ENCODE results near the gene IRS2. TPM values are rescaled to one million over a fixed set of nuclear protein-coding genes. Genes with fewer than 3 reads are reported as not detected.

Gene IRS2
- total RNA-seq, 1 experiment from 2014 or later: 5.9 TPM

- ChIA-PET CTCF (no interaction called here), POLR2A (no interaction called here)
- Histone ChIP-seq H3K4me1 (ENCODE audit: control insufficient read depth, insufficient read depth, low read length) (no peaks in the 10 kb centered on the region; the same call in 1 of the 2 replicates), H3K36me3 (ENCODE audit: control insufficient read depth, insufficient read depth, low read length) (no peaks in the 10 kb centered on the region), H3K27me3 (ENCODE audit: control insufficient read depth, insufficient read depth, low read length) (no peaks in the 10 kb centered on the region), H3K9me3 (ENCODE audit: control insufficient read depth, insufficient read depth, low read depth, low read length) (no peaks in the 10 kb centered on the region), H3K4me3 (ENCODE audit: low read depth in 2 of 2, low read length in 2 of 2) (no peak overlapping the region), H3K27ac (ENCODE audit: low read length) (no peak overlapping the region)
- ATAC-seq (no peak), DNase-seq (ENCODE audit: low read depth, low spot score) (no peak)
- intact Hi-C loops (cut with micrococcal nuclease; ENCODE audit: unreplicated experiment) (no loop called here), in situ Hi-C loops (cut with HindIII; ENCODE audit: low pct_unique_long_range_greater_than_20kb, low sequenced_read_pairs) (no loop called here)
- BruUV-seq (replicated peaks): no TSS peak
- no peak for TF ChIP-seq TCF7L2 (IDR thresholded peaks at IDR 0.05; ENCODE audit: low read depth, low read length)
- TF ChIP-seq CTCF (IDR thresholded peaks at IDR 0.05): peak; percentile 61
- no peak for TF ChIP-seq SIN3A (IDR thresholded peaks at IDR 0.05; ENCODE audit: borderline replicate concordance, insufficient read depth, low read depth, low read length)
- TF ChIP-seq POLR2AphosphoS5 (IDR thresholded peaks at IDR 0.05; ENCODE audit: low read depth, low read length): no peak
- TF ChIP-seq REST (IDR thresholded peaks at IDR 0.05; ENCODE audit: insufficient read depth in 1 of 2, low read depth in 2 of 2, low read length in 1 of 2): no peak
Observed at GRCh38 chr13:109790942-109791605, 4.7 kb upstream of the IRS2 start.

- intact Hi-C loops (cut with micrococcal nuclease; ENCODE audit: unreplicated experiment) (no loop called here), in situ Hi-C loops (cut with HindIII; ENCODE audit: low pct_unique_long_range_greater_than_20kb, low sequenced_read_pairs) (no loop called here)
- H3K4me1 ChIP-seq (ENCODE audit: control insufficient read depth, insufficient read depth, low read length): no peaks in the 10 kb centered on the region; the same call in 1 of the 2 replicates
- no TSS peak for BruUV-seq (replicated peaks)
- DNase-seq (ENCODE audit: low read depth, low spot score): no peak
- H3K9me3 ChIP-seq (ENCODE audit: control insufficient read depth, insufficient read depth, low read depth, low read length): no peaks in the 10 kb centered on the region
- POLR2A ChIA-PET: no interaction called here
- CTCF ChIA-PET: no interaction called here
- H3K4me3 ChIP-seq (ENCODE audit: low read depth in 2 of 2, low read length in 2 of 2): no peak overlapping the region
- no peaks in the 10 kb centered on the region for H3K27me3 ChIP-seq (ENCODE audit: control insufficient read depth, insufficient read depth, low read length)
- no peaks in the 10 kb centered on the region for H3K36me3 ChIP-seq (ENCODE audit: control insufficient read depth, insufficient read depth, low read length)
- no peak for ATAC-seq
- TF ChIP-seq CTCF (IDR thresholded peaks at IDR 0.05) (no peak), SIN3A (IDR thresholded peaks at IDR 0.05; ENCODE audit: borderline replicate concordance, insufficient read depth, low read depth, low read length) (no peak), TCF7L2 (IDR thresholded peaks at IDR 0.05; ENCODE audit: low read depth, low read length) (no peak), POLR2AphosphoS5 (IDR thresholded peaks at IDR 0.05; ENCODE audit: low read depth, low read length) (no peak), REST (IDR thresholded peaks at IDR 0.05; ENCODE audit: insufficient read depth in 1 of 2, low read depth in 2 of 2, low read length in 1 of 2) (no peak)
- no peak overlapping the region for H3K27ac ChIP-seq (ENCODE audit: low read length)
Observed at GRCh38 chr13:109790086-109790485, 3.7 kb upstream of the IRS2 start.
